Lower lobe of right lung (tissue), 2 donors: ENCODE results near the gene PPARA. TPM values are rescaled to one million over a fixed set of nuclear protein-coding genes. Genes with fewer than 3 reads are reported as not detected.

Experiments used
- ATAC-seq, 2 donors: fragments of 200-7000 bp; cut with Tn5 transposase; one replicate each; pipeline ENCODE4 v1.9.1; 2020 to 2022; ENCODE audit warnings: mild to moderate bottlenecking in 2 of 2, moderate library complexity in 2 of 2
- DNase-seq: peaks from one replicate; pipeline ENCODE4 v3.0.0-alpha.2; 2020
- H3K27ac ChIP-seq: fragments of 200-600 bp; one replicate; pipeline ENCODE4 v1.8.0; 2022
- H3K27me3 ChIP-seq: fragments of 200-600 bp; one replicate; pipeline ENCODE4 v1.8.0; 2022; ENCODE audit warnings: low read depth
- H3K36me3 ChIP-seq: fragments of 200-600 bp; one replicate; pipeline ENCODE4 v1.8.0; 2022; ENCODE audit warnings: mild to moderate bottlenecking
- H3K4me1 ChIP-seq: fragments of 200-600 bp; one replicate; pipeline ENCODE4 v1.8.0; 2022
- H3K4me3 ChIP-seq: fragments of 200-600 bp; one replicate; pipeline ENCODE4 v1.8.0; 2022; ENCODE audit warnings: mild to moderate bottlenecking
- H3K9me3 ChIP-seq: fragments of 200-600 bp; one replicate; pipeline ENCODE4 v1.8.0; 2022
- intact Hi-C: fragments of 100-400 bp; cut with DNase I; formaldehyde crosslinking; loops from one replicate; pipeline ENCODE4 v1.11.0; 2022
- total RNA-seq: library from RNA; stranded (reverse); fragmentation: NEBNext Ultra II Directional; extraction: Animal tissue kit (Norgen Biotek cat#: 25700); gene quantifications from one replicate; pipeline ENCODE4 v1.2.1, GENCODE V29; 2021
- TF ChIP-seq, protein P1 (sequence below): fragments of 200-600 bp; IDR thresholded peaks from one replicate; pipeline ENCODE4 v1.8.0; 2022; ENCODE audit warnings: antibody characterized with exemption, mild to moderate bottlenecking
- donor health status: DM: no; HTN: yes; CAD: no; lungs with severe emphysema.

Gene PPARA
- total RNA-seq, 1 donor from 2014 or later, result 20.5 TPM

GRCh38 chr22:46172522-46173110, 22.3 kb downstream of the PPARA start:
- no peak overlapping the region for H3K4me3 ChIP-seq
- H3K36me3 ChIP-seq, result no peaks in the 10 kb centered on the region
- ATAC-seq (no peak), DNase-seq (no peak)
- no peak overlapping the region for H3K27ac ChIP-seq
- intact Hi-C loops, result no loop called here
- no peaks in the 10 kb centered on the region for H3K27me3 ChIP-seq
- TF ChIP-seq, protein P1, sequence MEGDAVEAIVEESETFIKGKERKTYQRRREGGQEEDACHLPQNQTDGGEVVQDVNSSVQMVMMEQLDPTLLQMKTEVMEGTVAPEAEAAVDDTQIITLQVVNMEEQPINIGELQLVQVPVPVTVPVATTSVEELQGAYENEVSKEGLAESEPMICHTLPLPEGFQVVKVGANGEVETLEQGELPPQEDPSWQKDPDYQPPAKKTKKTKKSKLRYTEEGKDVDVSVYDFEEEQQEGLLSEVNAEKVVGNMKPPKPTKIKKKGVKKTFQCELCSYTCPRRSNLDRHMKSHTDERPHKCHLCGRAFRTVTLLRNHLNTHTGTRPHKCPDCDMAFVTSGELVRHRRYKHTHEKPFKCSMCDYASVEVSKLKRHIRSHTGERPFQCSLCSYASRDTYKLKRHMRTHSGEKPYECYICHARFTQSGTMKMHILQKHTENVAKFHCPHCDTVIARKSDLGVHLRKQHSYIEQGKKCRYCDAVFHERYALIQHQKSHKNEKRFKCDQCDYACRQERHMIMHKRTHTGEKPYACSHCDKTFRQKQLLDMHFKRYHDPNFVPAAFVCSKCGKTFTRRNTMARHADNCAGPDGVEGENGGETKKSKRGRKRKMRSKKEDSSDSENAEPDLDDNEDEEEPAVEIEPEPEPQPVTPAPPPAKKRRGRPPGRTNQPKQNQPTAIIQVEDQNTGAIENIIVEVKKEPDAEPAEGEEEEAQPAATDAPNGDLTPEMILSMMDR, result no peak
- no peaks in the 10 kb centered on the region for H3K9me3 ChIP-seq
- peaks cover 16% of the 10 kb centered on the region for H3K4me1 ChIP-seq

DNA sequence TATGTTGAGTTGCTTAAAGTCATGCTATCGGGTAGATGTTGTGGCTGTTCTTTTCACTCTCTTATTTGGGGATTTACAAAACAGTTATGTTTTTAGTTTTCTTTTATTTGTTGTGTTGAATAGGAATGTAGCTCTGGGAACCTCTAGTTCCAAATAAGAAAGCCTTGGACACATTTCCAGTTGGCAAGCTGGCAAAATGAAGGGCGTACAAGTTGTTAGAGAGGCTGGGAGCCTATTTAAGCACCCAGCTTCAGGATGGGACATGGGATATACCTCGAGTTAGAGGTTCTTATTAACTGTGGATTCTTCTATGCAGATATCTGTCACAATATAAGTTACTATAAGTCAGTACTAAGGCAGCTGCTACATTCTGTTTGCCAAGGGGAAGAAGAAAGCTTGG, 22.8 kb downstream of the PPARA start:
- intact Hi-C loops, result no loop called here
- Histone ChIP-seq H3K27me3 (no peaks in the 10 kb centered on the region), H3K9me3 (no peaks in the 10 kb centered on the region), H3K27ac (no peak overlapping the region), H3K4me3 (no peak overlapping the region), H3K36me3 (no peaks in the 10 kb centered on the region), H3K4me1 (peaks cover 16% of the 10 kb centered on the region)
- TF ChIP-seq, protein P1, result no peak
- ATAC-seq (no peak), DNase-seq (no peak)

GRCh38 chr22:46175631-46176030, 25.3 kb downstream of the PPARA start:
- no peaks in the 10 kb centered on the region for H3K27me3 ChIP-seq
- intact Hi-C loops, result no loop called here
- H3K4me3 ChIP-seq, result no peak overlapping the region
- H3K36me3 ChIP-seq, result no peaks in the 10 kb centered on the region
- no peak overlapping the region for H3K27ac ChIP-seq
- ATAC-seq (no peak), DNase-seq (no peak)
- TF ChIP-seq, protein P1, result no peak
- H3K4me1 ChIP-seq, result peaks cover 15% of the 10 kb centered on the region
- H3K9me3 ChIP-seq, result peaks cover 15% of the 10 kb centered on the region

GRCh38 chr22:46176508-46177003, 26.2 kb downstream of the PPARA start:
- Histone ChIP-seq H3K4me3 (no peak overlapping the region), H3K9me3 (peaks cover 24% of the 10 kb centered on the region), H3K27ac (no peak overlapping the region), H3K36me3 (no peaks in the 10 kb centered on the region), H3K27me3 (no peaks in the 10 kb centered on the region), H3K4me1 (peaks cover 11% of the 10 kb centered on the region)
- intact Hi-C loops, result no loop called here
- ATAC-seq (no peak), DNase-seq (no peak)
- TF ChIP-seq, protein P1, result no peak

DNA sequence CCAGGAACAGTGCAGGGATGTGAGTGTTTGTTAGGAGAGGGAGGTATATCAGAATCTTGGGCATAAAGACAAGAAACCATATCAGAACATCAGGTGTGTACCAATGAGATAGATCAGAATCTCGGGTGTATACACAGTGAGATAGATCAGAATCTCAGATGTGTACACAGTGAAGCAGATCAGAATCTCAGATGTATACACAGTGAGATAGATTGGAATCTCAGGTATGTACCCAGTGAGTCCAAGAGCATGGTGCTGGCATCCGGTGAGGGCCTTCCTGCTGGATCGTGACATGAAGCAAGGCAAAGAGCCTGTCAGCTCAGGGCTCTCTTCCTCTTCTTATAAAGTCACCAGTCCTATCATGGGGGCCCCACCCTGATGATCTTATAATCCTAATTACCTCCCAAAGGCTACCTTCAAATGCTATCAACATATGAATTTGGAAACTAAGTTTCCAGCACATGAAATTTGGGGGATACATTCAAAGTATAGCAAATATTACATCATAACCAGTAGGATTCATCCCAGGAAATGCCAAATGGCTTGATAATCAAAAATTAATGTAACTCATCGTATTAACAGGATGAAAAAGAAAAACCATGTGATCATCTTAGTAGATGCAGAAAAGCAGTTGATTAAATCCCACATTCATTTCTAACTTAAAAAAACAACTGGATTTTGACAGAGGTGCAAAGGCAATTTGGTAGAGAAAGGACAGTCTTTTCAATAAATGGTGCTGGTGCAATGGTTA, 28.6 kb downstream of the PPARA start:
- ATAC-seq, result no peak
- Histone ChIP-seq H3K27ac (no peak overlapping the region), H3K27me3 (no peaks in the 10 kb centered on the region), H3K4me1 (no peaks in the 10 kb centered on the region), H3K9me3 (peaks cover 24% of the 10 kb centered on the region), H3K4me3 (no peak overlapping the region), H3K36me3 (peaks cover 7% of the 10 kb centered on the region)
- intact Hi-C loops, result no loop called here
- TF ChIP-seq, protein P1, result no peak
- DNase-seq, result no peak
